ENCODE results near the gene PLXNC1. TPM values are rescaled to one million over a fixed set of nuclear protein-coding genes. Genes with fewer than 3 reads are reported as not detected.

The PLXNC1 gene
- total RNA-seq, 1 donor from 2014 or later = 4.9 TPM

DNA sequence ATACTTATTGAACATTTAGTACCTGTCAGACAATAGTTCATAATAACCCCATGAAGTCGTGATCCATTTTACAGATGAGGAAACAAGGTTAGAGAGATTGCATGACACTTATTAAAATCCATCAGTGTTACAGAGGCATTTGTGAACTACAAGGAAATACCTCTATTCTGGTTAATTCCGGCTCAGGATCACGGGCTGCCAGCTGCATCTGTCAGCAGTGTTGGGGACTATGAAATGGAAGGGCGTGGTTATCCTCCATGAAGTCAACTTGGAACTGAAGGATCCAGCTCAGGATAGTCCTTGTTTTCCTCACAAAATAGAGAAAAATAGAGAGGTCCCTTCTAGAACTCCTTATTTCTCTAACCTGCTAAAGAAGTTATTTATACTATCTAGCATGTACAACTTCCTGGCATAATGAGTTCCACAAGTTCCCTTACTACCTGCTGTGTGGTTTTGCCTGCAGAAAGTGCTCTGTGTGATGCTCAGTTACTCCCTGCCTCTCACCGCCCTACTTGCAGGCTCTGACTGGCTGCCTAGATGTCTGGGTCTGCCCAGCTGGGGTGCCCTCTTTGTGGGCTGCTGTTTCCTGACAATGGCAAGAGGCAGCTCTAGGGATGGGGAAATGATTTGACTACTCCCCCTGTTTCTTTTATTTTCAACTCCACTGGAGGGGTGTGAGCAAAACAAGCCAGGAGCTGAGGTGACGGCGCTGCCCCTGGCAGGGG, 36.8 kb downstream of the PLXNC1 start:
- Mint-ChIP-seq H3K9me3 (ENCODE audit: unreplicated experiment) (no peaks in the 10 kb centered on the region), H3K4me1 (ENCODE audit: low read depth, unreplicated experiment) (no peaks in the 10 kb centered on the region), H3K27me3 (ENCODE audit: unreplicated experiment) (no peaks in the 10 kb centered on the region), H3K4me3 (ENCODE audit: unreplicated experiment) (no peak overlapping the region), H3K27ac (ENCODE audit: unreplicated experiment) (no peak overlapping the region), H3K36me3 (ENCODE audit: unreplicated experiment) (no peaks in the 10 kb centered on the region)
- no peak for DNase-seq
- TF ChIP-seq, protein P1, sequence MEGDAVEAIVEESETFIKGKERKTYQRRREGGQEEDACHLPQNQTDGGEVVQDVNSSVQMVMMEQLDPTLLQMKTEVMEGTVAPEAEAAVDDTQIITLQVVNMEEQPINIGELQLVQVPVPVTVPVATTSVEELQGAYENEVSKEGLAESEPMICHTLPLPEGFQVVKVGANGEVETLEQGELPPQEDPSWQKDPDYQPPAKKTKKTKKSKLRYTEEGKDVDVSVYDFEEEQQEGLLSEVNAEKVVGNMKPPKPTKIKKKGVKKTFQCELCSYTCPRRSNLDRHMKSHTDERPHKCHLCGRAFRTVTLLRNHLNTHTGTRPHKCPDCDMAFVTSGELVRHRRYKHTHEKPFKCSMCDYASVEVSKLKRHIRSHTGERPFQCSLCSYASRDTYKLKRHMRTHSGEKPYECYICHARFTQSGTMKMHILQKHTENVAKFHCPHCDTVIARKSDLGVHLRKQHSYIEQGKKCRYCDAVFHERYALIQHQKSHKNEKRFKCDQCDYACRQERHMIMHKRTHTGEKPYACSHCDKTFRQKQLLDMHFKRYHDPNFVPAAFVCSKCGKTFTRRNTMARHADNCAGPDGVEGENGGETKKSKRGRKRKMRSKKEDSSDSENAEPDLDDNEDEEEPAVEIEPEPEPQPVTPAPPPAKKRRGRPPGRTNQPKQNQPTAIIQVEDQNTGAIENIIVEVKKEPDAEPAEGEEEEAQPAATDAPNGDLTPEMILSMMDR (IDR thresholded peaks at IDR 0.05; ENCODE audit: partially characterized antibody, unreplicated experiment) = no peak

DNA sequence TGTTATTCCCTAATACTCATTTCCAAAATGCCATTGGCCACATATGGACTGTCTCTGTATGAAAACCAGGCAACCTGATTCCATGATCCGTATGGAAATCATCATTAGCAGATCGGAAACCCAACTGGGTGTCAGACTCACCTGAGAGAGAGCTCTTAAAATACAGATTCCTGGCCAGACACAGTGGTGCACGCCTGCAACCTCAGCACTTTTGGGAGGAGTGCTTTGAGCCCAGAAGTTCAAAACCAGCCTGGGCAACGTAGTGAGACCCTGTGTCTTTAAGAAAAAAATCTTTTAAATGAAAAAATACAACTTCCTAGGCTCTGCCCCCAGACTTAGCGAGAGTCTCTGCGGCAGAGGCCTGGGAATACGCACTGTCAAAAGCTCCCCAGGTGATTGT, 37.4 kb downstream of the PLXNC1 start:
- Mint-ChIP-seq H3K4me3 (ENCODE audit: unreplicated experiment) (no peak overlapping the region), H3K27me3 (ENCODE audit: unreplicated experiment) (no peaks in the 10 kb centered on the region), H3K36me3 (ENCODE audit: unreplicated experiment) (peaks cover 4% of the 10 kb centered on the region), H3K4me1 (ENCODE audit: low read depth, unreplicated experiment) (no peaks in the 10 kb centered on the region), H3K9me3 (ENCODE audit: unreplicated experiment) (peaks cover 2% of the 10 kb centered on the region), H3K27ac (ENCODE audit: unreplicated experiment) (no peak overlapping the region)
- no peak for DNase-seq
- TF ChIP-seq, protein P1 (IDR thresholded peaks at IDR 0.05; ENCODE audit: partially characterized antibody, unreplicated experiment) = no peak

DNA sequence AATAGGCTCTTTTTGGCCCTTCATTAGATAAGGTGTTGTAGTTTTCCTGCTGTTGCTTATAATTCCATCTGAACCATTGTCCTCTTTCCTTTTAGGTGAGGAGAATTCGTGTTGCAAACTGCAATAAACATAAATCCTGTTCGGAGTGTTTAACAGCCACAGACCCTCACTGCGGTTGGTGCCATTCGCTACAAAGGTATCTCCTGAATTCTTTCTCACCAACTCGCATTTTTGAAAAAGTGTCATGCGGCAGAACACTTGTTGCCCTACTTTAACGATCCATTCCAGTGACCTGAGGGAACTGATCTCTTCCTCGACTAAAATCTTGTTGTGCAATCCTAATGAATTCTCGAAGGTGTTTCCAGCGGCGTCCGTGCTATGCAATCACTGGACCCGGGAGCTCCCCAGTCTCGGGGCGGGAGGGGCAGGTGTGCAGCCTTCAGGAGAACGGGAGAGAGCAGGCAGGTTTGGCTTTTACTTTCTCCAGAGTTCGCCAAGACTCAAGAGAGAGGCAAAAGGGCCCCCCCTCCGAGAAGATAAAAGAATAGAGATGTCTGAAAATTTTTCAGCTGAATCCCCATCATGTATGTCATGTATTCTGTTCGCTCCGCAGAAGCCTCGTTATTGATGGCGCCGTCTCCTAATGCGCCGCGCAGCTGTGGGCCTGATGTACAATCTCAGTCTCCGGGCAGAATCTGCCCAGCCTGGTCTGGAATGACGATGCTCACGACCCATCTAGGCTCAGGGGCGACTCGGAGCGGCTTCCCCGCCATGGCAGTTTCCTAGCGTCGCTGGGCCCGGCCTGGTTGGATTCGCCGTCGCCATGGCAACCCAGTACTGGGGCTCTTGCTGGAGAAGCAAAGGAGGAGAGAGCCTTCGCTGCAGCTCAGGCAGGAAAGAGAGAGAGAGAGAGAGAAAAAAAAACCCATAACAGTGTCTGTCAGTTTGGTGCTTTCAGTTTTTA, 38.2 kb downstream of the PLXNC1 start:
- Mint-ChIP-seq H3K4me1 (ENCODE audit: low read depth, unreplicated experiment) (no peaks in the 10 kb centered on the region), H3K27me3 (ENCODE audit: unreplicated experiment) (no peaks in the 10 kb centered on the region), H3K9me3 (ENCODE audit: unreplicated experiment) (peaks cover 2% of the 10 kb centered on the region), H3K36me3 (ENCODE audit: unreplicated experiment) (peaks cover 5% of the 10 kb centered on the region), H3K27ac (ENCODE audit: unreplicated experiment) (no peak overlapping the region), H3K4me3 (ENCODE audit: unreplicated experiment) (peak overlapping the region; percentile 28)
- peak; percentile 91 for DNase-seq
- TF ChIP-seq, protein P1 (IDR thresholded peaks at IDR 0.05; ENCODE audit: partially characterized antibody, unreplicated experiment) = no peak

DNA sequence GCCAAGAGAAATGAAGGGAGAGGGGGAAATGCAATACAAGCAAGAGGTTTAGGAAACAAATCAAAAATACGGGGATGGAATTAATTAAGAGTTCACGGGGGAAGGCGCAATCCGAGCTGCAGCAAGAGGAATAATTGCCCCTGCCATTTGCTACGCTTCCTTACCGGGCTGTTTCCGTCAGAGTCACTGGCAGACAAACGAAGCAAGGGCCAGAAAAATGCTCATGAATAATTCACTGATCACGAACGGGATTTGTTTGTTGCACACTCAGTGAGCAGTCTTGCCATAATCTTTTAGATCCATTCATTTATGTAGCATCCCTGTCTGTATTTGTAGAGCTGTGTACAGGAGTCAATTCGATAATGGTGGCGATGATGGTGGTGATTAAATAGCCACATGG, 39.0 kb downstream of the PLXNC1 start:
- Mint-ChIP-seq H3K4me1 (ENCODE audit: low read depth, unreplicated experiment) (no peaks in the 10 kb centered on the region), H3K36me3 (ENCODE audit: unreplicated experiment) (peaks cover 5% of the 10 kb centered on the region), H3K27ac (ENCODE audit: unreplicated experiment) (no peak overlapping the region), H3K4me3 (ENCODE audit: unreplicated experiment) (no peak overlapping the region), H3K27me3 (ENCODE audit: unreplicated experiment) (no peaks in the 10 kb centered on the region), H3K9me3 (ENCODE audit: unreplicated experiment) (peaks cover 2% of the 10 kb centered on the region)
- no peak for DNase-seq
- TF ChIP-seq, protein P1 (IDR thresholded peaks at IDR 0.05; ENCODE audit: partially characterized antibody, unreplicated experiment) = no peak
